ENCODE results near the gene GSTM4. TPM values are rescaled to one million over a fixed set of nuclear protein-coding genes. Genes with fewer than 3 reads are reported as not detected.

The GSTM4 gene
- total and polyA plus RNA-seq, 2 of the 8 experiments (the other 6 are each of a cell fraction or from before 2014, with no cell fraction given), result 11.3 to 31.4 TPM

- TF ChIP-seq CHD7 (IDR thresholded peaks at IDR 0.05; ENCODE audit: insufficient replicate concordance, low read length), result no peak
- TF ChIP-seq SIX5 (IDR thresholded peaks at IDR 0.05; ENCODE audit: low read depth, low read length), result no peak
Observed at GRCh38 chr1:109618661-109619575, 37.0 kb upstream of the GSTM4 start (continued).
